HEK293 (cell line): Measurements from ENCODE around the gene VTN.
"Not testable (repeated sequence)": the region's sequence is repeated elsewhere in the genome, so short reads cannot be mapped to it uniquely, and the experiment has no call there.

Experiments used
- BCL11B ChIP-seq: fragments of 450-650 bp; formaldehyde crosslinking; IDR thresholded peaks from 2 replicates; pipeline ENCODE4 v1.5.1; 2016; ENCODE audit warnings: low read depth, missing biosample characterization, missing genetic modification characterization
- HOXD13 ChIP-seq: sonication (generic); formaldehyde crosslinking; IDR thresholded peaks from 2 replicates; pipeline ENCODE4 v1.8.0; 2022; ENCODE audit warnings: missing genetic modification reagents, borderline replicate concordance
- RBAK ChIP-seq: fragments of 450-650 bp; formaldehyde crosslinking; IDR thresholded peaks from 2 replicates; pipeline ENCODE4 v1.5.1; 2016; ENCODE audit warnings: missing biosample characterization, missing genetic modification characterization
- SCRT1 ChIP-seq: fragments of 450-650 bp; formaldehyde crosslinking; IDR thresholded peaks from 2 replicates; pipeline ENCODE4 v1.5.1; 2016; ENCODE audit warnings: missing biosample characterization, missing genetic modification characterization, borderline replicate concordance
- YY1 ChIP-seq: fragments of 450-650 bp; formaldehyde crosslinking; IDR thresholded peaks from 2 replicates; pipeline ENCODE4 v1.5.1; 2018; ENCODE audit warnings: missing biosample characterization, missing genetic modification characterization
- ZFP41 ChIP-seq: fragments of 450-650 bp; formaldehyde crosslinking; IDR thresholded peaks from 2 replicates; pipeline ENCODE4 v1.5.1; 2016; ENCODE audit warnings: missing biosample characterization, missing genetic modification characterization, borderline replicate concordance
- ZNF302 ChIP-seq: fragments of 450-650 bp; formaldehyde crosslinking; IDR thresholded peaks from 2 replicates; pipeline ENCODE4 v1.5.1; 2016; ENCODE audit warnings: missing biosample characterization, missing genetic modification characterization, low read depth
- ZNF394 ChIP-seq: fragments of 450-650 bp; formaldehyde crosslinking; IDR thresholded peaks from 2 replicates; pipeline ENCODE4 v1.5.1; 2016; ENCODE audit warnings: missing biosample characterization, missing genetic modification characterization, mild to moderate bottlenecking, moderate library complexity, borderline replicate concordance
- ZNF621 ChIP-seq: fragments of 450-650 bp; formaldehyde crosslinking; IDR thresholded peaks from 2 replicates; pipeline ENCODE4 v1.5.1; 2017; ENCODE audit warnings: missing biosample characterization, missing genetic modification characterization
- ZNF785 ChIP-seq: fragments of 450-650 bp; formaldehyde crosslinking; IDR thresholded peaks from 2 replicates; pipeline ENCODE4 v1.5.1; 2016; ENCODE audit warnings: missing biosample characterization, missing genetic modification characterization
- TF ChIP-seq, protein P1 (sequence below): fragments of 450-650 bp; formaldehyde crosslinking; IDR thresholded peaks from 2 replicates; pipeline ENCODE4 v1.5.1; 2016; ENCODE audit warnings: missing biosample characterization, missing genetic modification characterization
- TF ChIP-seq, protein P2 (sequence below): fragments of 450-650 bp; formaldehyde crosslinking; IDR thresholded peaks from 2 replicates; pipeline ENCODE4 v1.5.1; 2016; ENCODE audit warnings: missing biosample characterization, missing genetic modification characterization
- TF ChIP-seq, protein P3 (sequence below): sonication (generic); formaldehyde crosslinking; IDR thresholded peaks from 2 replicates; pipeline ENCODE4 v1.8.1; 2022; ENCODE audit warnings: mild to moderate bottlenecking, moderate library complexity, missing genetic modification reagents

DNA sequence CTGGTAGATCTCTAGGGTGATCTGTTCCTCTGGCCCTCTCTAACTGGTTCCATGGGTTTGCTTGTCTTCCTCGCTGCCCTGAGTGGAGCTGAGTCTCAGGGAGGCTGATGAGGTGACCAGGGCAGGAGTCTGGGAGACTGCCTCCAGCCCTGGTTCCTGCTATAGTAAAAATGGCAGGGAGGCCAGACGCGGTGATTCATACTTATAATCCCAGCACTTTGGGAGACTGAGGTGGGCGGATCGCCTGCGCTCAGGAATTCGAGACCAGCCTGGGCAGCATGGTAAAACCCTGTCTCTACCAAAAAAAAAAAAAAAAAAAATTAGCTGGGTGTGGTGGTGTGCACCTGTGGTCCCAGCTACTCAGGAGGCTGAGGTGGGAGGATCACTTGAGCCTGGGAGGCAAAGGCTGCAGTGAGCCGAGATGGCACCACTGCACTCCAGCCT is 31.3 kb downstream of the VTN start:
- TF ChIP-seq, protein P1, sequence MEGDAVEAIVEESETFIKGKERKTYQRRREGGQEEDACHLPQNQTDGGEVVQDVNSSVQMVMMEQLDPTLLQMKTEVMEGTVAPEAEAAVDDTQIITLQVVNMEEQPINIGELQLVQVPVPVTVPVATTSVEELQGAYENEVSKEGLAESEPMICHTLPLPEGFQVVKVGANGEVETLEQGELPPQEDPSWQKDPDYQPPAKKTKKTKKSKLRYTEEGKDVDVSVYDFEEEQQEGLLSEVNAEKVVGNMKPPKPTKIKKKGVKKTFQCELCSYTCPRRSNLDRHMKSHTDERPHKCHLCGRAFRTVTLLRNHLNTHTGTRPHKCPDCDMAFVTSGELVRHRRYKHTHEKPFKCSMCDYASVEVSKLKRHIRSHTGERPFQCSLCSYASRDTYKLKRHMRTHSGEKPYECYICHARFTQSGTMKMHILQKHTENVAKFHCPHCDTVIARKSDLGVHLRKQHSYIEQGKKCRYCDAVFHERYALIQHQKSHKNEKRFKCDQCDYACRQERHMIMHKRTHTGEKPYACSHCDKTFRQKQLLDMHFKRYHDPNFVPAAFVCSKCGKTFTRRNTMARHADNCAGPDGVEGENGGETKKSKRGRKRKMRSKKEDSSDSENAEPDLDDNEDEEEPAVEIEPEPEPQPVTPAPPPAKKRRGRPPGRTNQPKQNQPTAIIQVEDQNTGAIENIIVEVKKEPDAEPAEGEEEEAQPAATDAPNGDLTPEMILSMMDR (tag by site-specific recombination): not testable (repeated sequence)
- TF ChIP-seq YY1 (tag by site-specific recombination); ZNF394 (tag by site-specific recombination); ZFP41; ZNF302 (tag by site-specific recombination); ZNF621 (tag by site-specific recombination); RBAK (tag by site-specific recombination); ZNF785 (tag by site-specific recombination); SCRT1; BCL11B (tag by site-specific recombination); HOXD13 (CRISPR knock-in tag): not testable (repeated sequence)
- TF ChIP-seq, protein P2, sequence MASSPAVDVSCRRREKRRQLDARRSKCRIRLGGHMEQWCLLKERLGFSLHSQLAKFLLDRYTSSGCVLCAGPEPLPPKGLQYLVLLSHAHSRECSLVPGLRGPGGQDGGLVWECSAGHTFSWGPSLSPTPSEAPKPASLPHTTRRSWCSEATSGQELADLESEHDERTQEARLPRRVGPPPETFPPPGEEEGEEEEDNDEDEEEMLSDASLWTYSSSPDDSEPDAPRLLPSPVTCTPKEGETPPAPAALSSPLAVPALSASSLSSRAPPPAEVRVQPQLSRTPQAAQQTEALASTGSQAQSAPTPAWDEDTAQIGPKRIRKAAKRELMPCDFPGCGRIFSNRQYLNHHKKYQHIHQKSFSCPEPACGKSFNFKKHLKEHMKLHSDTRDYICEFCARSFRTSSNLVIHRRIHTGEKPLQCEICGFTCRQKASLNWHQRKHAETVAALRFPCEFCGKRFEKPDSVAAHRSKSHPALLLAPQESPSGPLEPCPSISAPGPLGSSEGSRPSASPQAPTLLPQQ (tag by site-specific recombination): not testable (repeated sequence)
- TF ChIP-seq, protein P3, sequence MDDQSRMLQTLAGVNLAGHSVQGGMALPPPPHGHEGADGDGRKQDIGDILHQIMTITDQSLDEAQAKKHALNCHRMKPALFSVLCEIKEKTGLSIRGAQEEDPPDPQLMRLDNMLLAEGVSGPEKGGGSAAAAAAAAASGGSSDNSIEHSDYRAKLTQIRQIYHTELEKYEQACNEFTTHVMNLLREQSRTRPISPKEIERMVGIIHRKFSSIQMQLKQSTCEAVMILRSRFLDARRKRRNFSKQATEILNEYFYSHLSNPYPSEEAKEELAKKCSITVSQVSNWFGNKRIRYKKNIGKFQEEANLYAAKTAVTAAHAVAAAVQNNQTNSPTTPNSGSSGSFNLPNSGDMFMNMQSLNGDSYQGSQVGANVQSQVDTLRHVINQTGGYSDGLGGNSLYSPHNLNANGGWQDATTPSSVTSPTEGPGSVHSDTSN (CRISPR knock-in tag): not testable (repeated sequence)
